ENCODE measurements around the gene KRTAP6-2. TPM values are rescaled to one million over a fixed set of nuclear protein-coding genes. Genes with fewer than 3 reads are reported as not detected.

KRTAP6-2 gene
- total and polyA plus RNA-seq, 2 of the 8 experiments (the other 6 are each of a cell fraction or from before 2014, with no cell fraction given): not detected

DNA sequence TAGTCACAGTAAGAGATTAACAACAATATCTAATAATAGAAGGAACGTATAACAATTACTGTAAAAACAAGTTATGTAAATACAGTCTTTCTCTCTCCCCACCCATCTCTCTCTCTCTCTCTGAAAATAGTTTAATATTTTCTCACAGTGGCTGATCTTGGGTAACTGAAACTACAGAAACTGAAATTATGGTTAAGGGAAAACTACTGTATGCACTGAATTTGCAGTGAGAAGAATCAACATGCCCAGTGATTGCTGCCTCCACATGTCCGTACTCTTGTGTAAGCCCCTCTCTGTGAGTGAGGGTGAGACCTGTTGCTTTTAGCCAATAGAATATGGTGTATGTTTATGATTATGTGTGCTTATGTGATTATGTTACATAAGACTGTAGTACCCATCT, 13.4 kb upstream of the KRTAP6-2 start:
- Histone ChIP-seq H3K4me3 (ENCODE audit: extremely low read depth in 1 of 4, insufficient read depth in 2 of 4, low read depth in 3 of 4, low read length in 4 of 4) (no peak overlapping the region), H4K91ac (replicated peaks; ENCODE audit: insufficient read length, low read length) (no peak overlapping the region), H3K9me3 (ENCODE audit: insufficient read depth in 2 of 2, low read depth in 1 of 2, low read length in 1 of 2) (no peaks in the 10 kb centered on the region; a peak in 1 of 4 replicates), H2BK5ac (ENCODE audit: low read depth, low read length) (no peak overlapping the region), H3K27me3 (replicated peaks in 1 of 4; ENCODE audit: control insufficient read depth in 3 of 4, extremely low read depth in 1 of 4, insufficient read depth in 3 of 4, low read length in 3 of 4) (no peaks in the 10 kb centered on the region), H3K18ac (ENCODE audit: extremely low read depth, low read length) (no peak overlapping the region), H2BK12ac (ENCODE audit: low read depth, low read length) (no peak overlapping the region), H2AK5ac (ENCODE audit: low read depth, low read length) (no peak overlapping the region), H3K4ac (replicated peaks; ENCODE audit: insufficient read length, low read depth, low read length) (no peak overlapping the region), H4K8ac (ENCODE audit: extremely low read depth, insufficient read depth, low read length) (no peak overlapping the region), H3K36me3 (ENCODE audit: control insufficient read depth in 2 of 4, insufficient read depth in 4 of 4, low read length in 3 of 4) (no peaks in the 10 kb centered on the region), H3K56ac (replicated peaks; ENCODE audit: insufficient read length, low read depth, low read length) (no peak overlapping the region), H4K20me1 (replicated peaks in 1 of 2; ENCODE audit: control insufficient read depth in 1 of 2, insufficient read depth in 2 of 2, low read length in 2 of 2) (no peaks in the 10 kb centered on the region), H3K14ac (ENCODE audit: insufficient read length) (no peak overlapping the region), H3K79me2 (ENCODE audit: control insufficient read depth in 1 of 2, insufficient read depth in 2 of 2, low read length in 2 of 2) (no peaks in the 10 kb centered on the region), H4K5ac (ENCODE audit: insufficient read length, low read depth, low read length) (no peak overlapping the region), H2AFZ (ENCODE audit: low read length) (no peak overlapping the region), H3K4me2 (ENCODE audit: insufficient read depth in 1 of 2, low read depth in 2 of 2, low read length in 2 of 2) (no peak overlapping the region), H3K27ac (ENCODE audit: low read depth, low read length) (no peak overlapping the region), H3K23ac (ENCODE audit: insufficient read length) (no peak overlapping the region), H3K4me1 (replicated peaks in 1 of 4; ENCODE audit: control insufficient read depth in 3 of 4, insufficient read depth in 4 of 4, low read length in 3 of 4) (no peaks in the 10 kb centered on the region), H2BK15ac (ENCODE audit: low read length) (no peak overlapping the region), H3K9ac (replicated peaks in 1 of 4; ENCODE audit: extremely low read depth in 1 of 4, low read depth in 3 of 4, low read length in 3 of 4) (no peak overlapping the region), H3K23me2 (ENCODE audit: low read depth, low read length) (no peaks in the 10 kb centered on the region; the same call in 1 of the 2 replicates), H2BK120ac (replicated peaks; ENCODE audit: low read depth, low read length) (no peak overlapping the region), H3K79me1 (ENCODE audit: low read depth, low read length) (no peaks in the 10 kb centered on the region), H2BK20ac (ENCODE audit: low read length) (no peak overlapping the region)
- POLR2A ChIA-PET (ENCODE audit: partially characterized antibody): no interaction called here
- DNase-seq (ENCODE audit: low read depth in 1 of 2, low spot score in 2 of 2) (no peak), FAIRE-seq (no peak)
- 88% methylated on average over 2 of the region's 2 CpGs; no CpG with 5 or more reads in 1 of the 2 experiments for WGBS, 2 experiments (ENCODE audit: extremely low coverage in 1 of 2, insufficient coverage in 1 of 2, insufficient read length in 1 of 2, insufficient replicate concordance in 2 of 2, low coverage in 1 of 2, low lambda C conversion rate in 2 of 2, missing lambda C conversion rate in 1 of 2)
- TF ChIP-seq NRF1 (IDR thresholded peaks at IDR 0.05; ENCODE audit: low read depth, low read length) (no peak), SIN3A (conservative IDR thresholded peaks at IDR 0.05 in 1 of 2, IDR thresholded peaks at IDR 0.05 in 1 of 2; ENCODE audit: low read depth in 1 of 2, low read length in 2 of 2) (no peak), ZNF274 (IDR thresholded peaks at IDR 0.05; ENCODE audit: borderline replicate concordance, extremely low read depth, low read length) (no peak), HDAC2 (IDR thresholded peaks at IDR 0.05; ENCODE audit: borderline replicate concordance in 1 of 2, low read depth in 2 of 2, low read length in 2 of 2) (no peak), BACH1 (IDR thresholded peaks at IDR 0.05; ENCODE audit: low read length) (no peak), SP1 (IDR thresholded peaks at IDR 0.05; ENCODE audit: low read depth, low read length) (no peak), CEBPB (IDR thresholded peaks at IDR 0.05; ENCODE audit: low read depth, low read length) (no peak), EP300 (IDR thresholded peaks at IDR 0.05; ENCODE audit: borderline replicate concordance in 1 of 2, low read depth in 2 of 2, low read length in 2 of 2) (no peak), KDM5A (IDR thresholded peaks at IDR 0.05; ENCODE audit: low read length) (no peak), ASH2L (IDR thresholded peaks at IDR 0.05; ENCODE audit: low read length) (no peak), SAP30 (IDR thresholded peaks at IDR 0.05; ENCODE audit: insufficient read depth, insufficient replicate concordance, low read length) (no peak), SIRT6 (IDR thresholded peaks at IDR 0.05; ENCODE audit: low read length) (no peak), POLR2A (IDR thresholded peaks at IDR 0.05; ENCODE audit: control extremely low read depth in 1 of 2, low read depth in 2 of 2, low read length in 2 of 2) (no peak), JUN (IDR thresholded peaks at IDR 0.05; ENCODE audit: low read depth, low read length) (no peak), CHD2 (IDR thresholded peaks at IDR 0.05; ENCODE audit: low read length) (no peak)
- CTCF ChIA-PET (ENCODE audit: partially characterized antibody): interaction anchor here (1.2 kb wide), 1 partner anchor 106 kb away, joined by 4 read pairs; no protein-coding TSS in a partner anchor
